ENCODE results near the gene ALDH5A1.
A peak's percentile ranks its signal among the peaks of the same experiment; 100 is the strongest.
"Not testable (repeated sequence)": the region's sequence is repeated elsewhere in the genome, so short reads cannot be mapped to it uniquely, and the experiment has no call there.

Gene ALDH5A1

DNA sequence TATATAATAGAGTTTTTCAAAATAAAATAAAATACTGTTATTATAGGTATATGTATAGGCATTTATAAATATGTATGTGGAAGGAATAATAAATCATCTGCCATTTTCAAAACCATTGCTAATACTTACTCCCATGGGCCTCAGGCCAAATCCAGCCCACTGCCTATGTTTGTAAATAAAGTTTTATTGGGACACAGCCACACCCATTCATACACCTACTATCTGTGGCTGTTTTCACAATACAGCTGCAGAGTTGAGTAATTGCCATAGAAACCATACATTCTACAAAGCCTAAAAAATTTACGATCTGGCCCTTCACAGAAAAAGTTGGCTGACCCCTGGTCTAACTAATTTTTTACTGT lies 9.5 kb downstream of the ALDH5A1 start:
- TF ChIP-seq HDGF (IDR thresholded peaks at IDR 0.05; ENCODE audit: borderline replicate concordance) (no peak), NFRKB (IDR thresholded peaks at IDR 0.05) (no peak), TARDBP (IDR thresholded peaks at IDR 0.05) (no peak), FOXM1 (IDR thresholded peaks at IDR 0.05; ENCODE audit: borderline replicate concordance) (no peak)
- DNase-seq (ENCODE audit: extremely low spot score) = no peak
- POLR2A ChIA-PET = interaction anchor here (1.1 kb wide), 1 partner anchor 9 kb away, joined by 4 read pairs; the partner anchor contains the start of gene ALDH5A1
- CTCF ChIA-PET = no interaction called here

DNA sequence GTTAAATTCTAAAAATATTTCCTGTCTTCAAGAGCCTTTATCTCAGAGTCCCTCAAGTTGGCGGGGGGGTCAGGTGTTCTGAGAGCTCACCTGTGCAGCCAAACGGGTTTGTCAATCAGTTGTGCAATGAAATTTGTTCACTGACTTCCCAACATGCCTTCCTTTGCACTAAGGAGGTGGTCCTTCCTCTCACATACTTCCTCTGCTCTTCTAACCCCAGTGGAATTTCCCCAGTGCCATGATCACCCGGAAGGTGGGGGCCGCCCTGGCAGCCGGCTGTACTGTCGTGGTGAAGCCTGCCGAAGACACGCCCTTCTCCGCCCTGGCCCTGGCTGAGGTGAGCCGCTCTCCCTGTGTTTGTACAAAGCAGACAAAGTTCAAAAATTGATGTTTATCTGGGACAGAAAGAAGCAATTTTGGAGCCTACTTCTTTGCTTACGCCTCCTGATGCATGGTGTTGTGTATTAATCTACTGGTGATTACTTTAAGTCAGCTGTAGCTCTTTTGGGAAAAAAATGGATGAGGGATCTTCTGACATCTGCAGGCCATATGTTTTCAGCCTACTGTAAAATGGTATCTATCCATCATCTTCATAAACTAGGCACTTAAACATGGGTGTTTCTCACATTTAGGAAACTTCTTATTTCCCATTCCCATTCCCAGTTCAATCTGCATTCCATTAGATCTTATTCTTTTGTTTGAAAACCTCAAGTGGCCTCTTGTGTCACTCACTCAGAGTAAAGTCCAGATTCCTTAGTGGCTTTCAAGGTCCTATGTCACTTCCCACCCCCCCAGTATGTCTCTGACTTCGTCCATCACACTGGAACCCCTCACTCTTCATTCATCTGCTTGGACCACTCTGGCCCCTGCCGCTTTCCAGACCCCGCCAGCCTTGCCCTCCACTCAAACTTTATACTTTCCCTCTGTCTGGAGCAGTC lies 10.1 kb downstream of the ALDH5A1 start:
- DNase-seq (ENCODE audit: extremely low spot score) = no peak
- ChIA-PET POLR2A (interaction anchor here (1.1 kb wide), 1 partner anchor 10 kb away, joined by 4 read pairs; the partner anchor contains the start of gene ALDH5A1), CTCF (no interaction called here)
- TF ChIP-seq LEF1 (IDR thresholded peaks at IDR 0.05; ENCODE audit: borderline replicate concordance) (no peak), ZNF384 (IDR thresholded peaks at IDR 0.05) (no peak), HDGF (IDR thresholded peaks at IDR 0.05; ENCODE audit: borderline replicate concordance) (no peak), ARNT (IDR thresholded peaks at IDR 0.05) (no peak), SP1 (IDR thresholded peaks at IDR 0.05) (no peak), SUZ12 (IDR thresholded peaks at IDR 0.05) (no peak), FOXA1 (IDR thresholded peaks at IDR 0.05) (no peak)
- TF ChIP-seq, protein P1, sequence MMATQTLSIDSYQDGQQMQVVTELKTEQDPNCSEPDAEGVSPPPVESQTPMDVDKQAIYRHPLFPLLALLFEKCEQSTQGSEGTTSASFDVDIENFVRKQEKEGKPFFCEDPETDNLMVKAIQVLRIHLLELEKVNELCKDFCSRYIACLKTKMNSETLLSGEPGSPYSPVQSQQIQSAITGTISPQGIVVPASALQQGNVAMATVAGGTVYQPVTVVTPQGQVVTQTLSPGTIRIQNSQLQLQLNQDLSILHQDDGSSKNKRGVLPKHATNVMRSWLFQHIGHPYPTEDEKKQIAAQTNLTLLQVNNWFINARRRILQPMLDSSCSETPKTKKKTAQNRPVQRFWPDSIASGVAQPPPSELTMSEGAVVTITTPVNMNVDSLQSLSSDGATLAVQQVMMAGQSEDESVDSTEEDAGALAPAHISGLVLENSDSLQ (IDR thresholded peaks at IDR 0.05) = no peak

DNA sequence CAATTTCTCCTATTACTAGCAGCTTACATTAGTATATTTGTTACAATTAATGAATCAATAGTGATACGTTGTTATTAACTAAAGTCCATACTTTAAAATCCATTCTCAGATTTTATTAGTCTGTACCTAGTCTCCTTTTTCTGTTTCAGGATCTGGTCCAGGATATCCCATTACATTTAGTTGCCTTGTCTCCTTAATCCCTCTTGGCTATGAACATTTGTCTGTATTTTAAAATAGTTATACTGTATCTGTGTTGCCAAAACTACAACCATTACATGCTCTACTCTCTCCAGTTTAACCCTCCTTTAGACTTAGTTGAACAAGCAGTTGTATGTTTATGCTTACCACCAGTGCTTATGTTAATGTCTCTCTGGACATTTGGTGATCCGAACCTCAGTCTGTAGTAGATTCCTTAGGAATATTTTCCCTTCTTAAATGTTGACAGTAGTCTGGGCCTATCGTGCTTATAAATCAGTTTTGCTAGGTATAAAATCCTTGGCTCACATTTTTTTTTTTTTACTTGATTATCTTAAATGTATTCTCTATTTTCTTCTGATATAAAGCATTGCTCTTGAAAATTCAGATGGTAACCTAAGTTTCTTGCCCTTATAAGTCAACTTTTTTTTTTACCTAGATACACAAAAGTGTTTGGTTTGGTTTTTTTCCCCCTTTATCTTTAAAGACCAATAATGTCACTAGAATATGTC lies 12.2 kb downstream of the ALDH5A1 start:
- ChIA-PET CTCF (no interaction called here), POLR2A (no interaction called here)
- no peak for DNase-seq (ENCODE audit: extremely low spot score)
- TF ChIP-seq TARDBP (IDR thresholded peaks at IDR 0.05) (no peak), LEF1 (IDR thresholded peaks at IDR 0.05; ENCODE audit: borderline replicate concordance) (no peak)

DNA sequence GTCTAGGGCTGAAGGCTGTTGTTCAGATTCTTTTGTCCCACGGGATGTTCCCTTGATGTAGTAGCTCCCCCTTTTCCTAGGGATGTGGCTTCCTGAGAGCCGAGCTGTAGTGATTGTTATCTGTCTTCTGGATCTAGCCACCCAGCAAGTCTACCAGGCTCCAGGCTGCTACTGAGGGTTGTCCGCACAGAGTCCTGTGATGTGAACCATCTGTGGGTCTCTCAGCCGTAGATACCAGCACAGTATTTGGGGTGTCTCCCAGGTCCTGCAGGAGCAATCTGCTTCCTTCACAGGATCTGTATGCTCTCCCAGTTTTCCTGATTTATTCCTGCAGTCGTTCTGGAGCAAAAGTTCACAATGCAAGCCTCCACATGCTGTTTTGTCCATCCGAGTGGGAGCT lies 17.2 kb downstream of the ALDH5A1 start:
- CTCF ChIA-PET = interaction anchor here (1.2 kb wide), 1 partner anchor 9 kb away, joined by 3 read pairs; no protein-coding TSS in a partner anchor
- DNase-seq (ENCODE audit: extremely low spot score); POLR2A ChIA-PET: not testable (repeated sequence)

DNA sequence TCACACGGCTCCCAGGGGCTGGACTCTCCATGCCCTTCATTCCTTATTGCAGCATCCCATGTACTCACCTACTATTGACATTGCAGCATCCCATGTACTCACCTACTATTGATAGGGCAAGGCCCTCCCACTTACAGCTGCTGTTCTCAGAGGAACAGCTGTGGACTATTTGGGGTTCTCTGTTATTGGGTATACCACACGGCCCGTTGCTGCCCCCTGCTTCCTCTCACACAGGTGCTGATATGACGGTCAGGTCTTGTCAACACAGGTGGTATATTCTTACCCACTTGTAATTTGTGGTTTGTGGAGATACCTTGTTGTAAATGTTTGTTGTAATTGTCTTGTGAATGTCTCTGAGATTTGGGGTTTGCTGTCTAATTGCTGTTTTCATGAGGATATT lies 18.8 kb downstream of the ALDH5A1 start:
- DNase-seq (ENCODE audit: extremely low spot score) = no peak
- CTCF ChIA-PET = interaction anchor here (1.5 kb wide), 1 partner anchor 9 kb away, joined by 6 read pairs; no protein-coding TSS in a partner anchor
- TF ChIP-seq FOXM1 (IDR thresholded peaks at IDR 0.05; ENCODE audit: borderline replicate concordance) (no peak), FOXK2 (IDR thresholded peaks at IDR 0.05) (no peak)
- POLR2A ChIA-PET = no interaction called here

DNA sequence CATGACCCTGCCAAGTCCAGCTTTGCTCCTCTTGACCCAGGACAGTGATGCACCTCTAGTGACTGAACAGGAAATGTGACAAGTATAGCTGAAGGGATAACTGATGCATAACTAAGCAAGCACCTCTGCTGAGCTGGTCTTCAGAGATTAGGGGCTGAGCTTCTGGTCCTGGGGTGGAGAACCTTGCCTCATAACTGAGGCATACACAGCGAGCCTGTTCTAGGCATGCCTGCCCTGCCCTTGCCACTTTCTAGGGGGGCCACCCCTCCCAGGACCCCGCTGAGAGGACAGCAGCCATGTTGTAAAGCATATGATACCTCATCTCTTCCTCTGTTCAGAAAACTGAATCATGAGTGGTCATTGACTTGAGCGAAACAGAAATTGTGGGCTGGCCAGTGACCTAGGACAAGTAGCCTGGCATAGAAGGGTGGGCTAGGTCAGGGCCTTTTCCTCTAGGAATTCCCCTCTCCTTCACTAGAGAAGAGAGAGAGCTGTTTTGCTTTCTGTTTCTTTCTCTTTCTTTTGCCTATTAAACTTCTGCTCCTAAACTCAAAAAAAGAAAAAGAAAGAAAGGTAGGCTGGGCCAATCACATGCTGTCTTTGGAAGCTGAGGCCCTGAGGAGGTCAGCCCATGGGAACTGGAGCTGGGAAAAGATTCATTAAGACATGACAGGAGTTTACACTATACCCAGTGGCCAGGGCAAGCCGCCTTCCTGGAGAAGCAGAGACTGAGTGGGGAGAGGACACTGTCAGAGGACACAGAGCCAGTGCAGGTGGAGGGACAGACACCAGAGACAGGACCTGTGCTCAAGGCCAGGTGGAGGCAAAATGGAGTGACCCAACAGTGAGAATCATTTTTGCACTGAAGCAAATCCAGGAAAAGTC lies 23.1 kb downstream of the ALDH5A1 start:
- POLR2A ChIA-PET = interaction anchor here (1.1 kb wide), 1 partner anchor 23 kb away, joined by 4 read pairs; the partner anchor contains the start of gene ALDH5A1
- no peak for DNase-seq (ENCODE audit: extremely low spot score)
- CTCF ChIA-PET = no interaction called here
- TF ChIP-seq, protein P1 (IDR thresholded peaks at IDR 0.05) = no peak
- TF ChIP-seq LEF1 (IDR thresholded peaks at IDR 0.05; ENCODE audit: borderline replicate concordance) (no peak), NFRKB (IDR thresholded peaks at IDR 0.05) (no peak), ELF4 (IDR thresholded peaks at IDR 0.05) (no peak), SUZ12 (IDR thresholded peaks at IDR 0.05) (no peak), L3MBTL2 (conservative IDR thresholded peaks at IDR 0.05) (no peak), ZNF384 (IDR thresholded peaks at IDR 0.05) (no peak), BHLHE40 (IDR thresholded peaks at IDR 0.05; ENCODE audit: borderline replicate concordance) (no peak)

DNA sequence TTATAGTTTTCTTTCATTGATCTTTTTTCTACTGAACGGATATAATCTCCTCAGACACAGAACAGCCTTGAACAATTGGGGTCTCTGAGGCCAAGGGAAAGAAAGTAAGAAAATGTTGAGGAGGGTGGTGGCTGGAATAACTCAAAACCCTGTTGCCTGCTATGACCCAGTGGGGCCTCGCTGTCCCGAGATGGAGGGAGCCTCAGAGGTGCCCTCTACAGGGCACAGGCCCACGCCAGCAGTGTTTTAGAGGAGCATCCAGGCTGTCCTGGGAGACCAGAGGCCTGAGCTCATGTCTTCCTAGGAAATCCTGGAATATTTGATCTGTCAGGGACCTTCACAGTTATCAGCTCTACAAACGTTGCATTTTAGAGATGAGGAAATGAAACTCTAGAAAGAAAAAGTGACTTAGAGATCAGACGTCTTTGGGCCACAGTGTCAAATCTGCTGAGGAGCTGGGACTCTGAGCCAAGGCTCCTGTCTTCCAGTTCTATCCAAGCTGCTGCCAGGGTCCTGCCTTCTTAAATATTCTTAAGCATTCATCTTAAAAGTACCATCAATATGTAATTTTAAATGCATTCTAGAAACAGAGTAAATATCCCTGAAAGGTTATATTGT lies 26.3 kb downstream of the ALDH5A1 start:
- POLR2A ChIA-PET = interaction anchor here (1.0 kb wide), 1 partner anchor 26 kb away, joined by 6 read pairs; the partner anchor contains the start of gene ALDH5A1
- CTCF ChIA-PET = interaction anchor here (0.6 to 1.4 kb wide), 15 partner anchors 9 to 258 kb away, joined by 3 to 9 read pairs (median 3); partner anchors contain the start of gene ALDH5A1
- peak; percentile 73 for DNase-seq (ENCODE audit: extremely low spot score)
- TF ChIP-seq HDGF (IDR thresholded peaks at IDR 0.05; ENCODE audit: borderline replicate concordance) = no peak
- TF ChIP-seq SUZ12 (IDR thresholded peaks at IDR 0.05) = no peak
- TF ChIP-seq ZNF384 (IDR thresholded peaks at IDR 0.05) = no peak
- no peak for TF ChIP-seq SP1 (IDR thresholded peaks at IDR 0.05)
